Stimulated activated CD8-positive, alpha-beta memory T cell treated with anti-CD3 and anti-CD28 coated beads, Interleukin-7, amount 100 ng/mL, for 4 hours (primary cell): ENCODE data around the gene PPP3R2.
"Not testable (repeated sequence)": the region's sequence is repeated elsewhere in the genome, so short reads cannot be mapped to it uniquely, and the experiment has no call there.

ENCODE experiments used
- DNase-seq, 2 donors: peaks; one replicate each; pipeline ENCODE4 v3.0.0-alpha.2; 2020; ENCODE audit warnings: low read depth in 2 of 2

Gene PPP3R2

GRCh38 chr9:101587332-101588043 lies 7.3 kb downstream of the PPP3R2 start:
- DNase-seq = no peak

- no peak for DNase-seq
These were observed 8.1 kb downstream of the PPP3R2 start for GRCh38 chr9:101586651-101587050.

GRCh38 chr9:101585740-101586139 lies 9.0 kb downstream of the PPP3R2 start:
- no peak for DNase-seq

GRCh38 chr9:101582553-101582952 lies 12.2 kb downstream of the PPP3R2 start:
- DNase-seq = no peak

GRCh38 chr9:101579711-101580545 lies 14.8 kb downstream of the PPP3R2 start:
- DNase-seq = no peak

- no peak for DNase-seq
These were observed 16.4 kb downstream of the PPP3R2 start for GRCh38 chr9:101578378-101578777.

- no peak for DNase-seq
These were observed 19.9 kb downstream of the PPP3R2 start for GRCh38 chr9:101574731-101575333.

GRCh38 chr9:101572316-101572715 lies 22.5 kb downstream of the PPP3R2 start:
- DNase-seq = no peak

GRCh38 chr9:101571114-101571513 lies 23.7 kb downstream of the PPP3R2 start:
- no peak for DNase-seq

- DNase-seq = no peak
These were observed 24.8 kb downstream of the PPP3R2 start for GRCh38 chr9:101569741-101570501.

- no peak for DNase-seq
These were observed 26.9 kb downstream of the PPP3R2 start for GRCh38 chr9:101567725-101568350.

- DNase-seq = no peak
These were observed 27.7 kb downstream of the PPP3R2 start for GRCh38 chr9:101566904-101567724.

- no peak for DNase-seq
These were observed 30.5 kb downstream of the PPP3R2 start for GRCh38 chr9:101564252-101564651.

GRCh38 chr9:101562966-101563365 lies 31.8 kb downstream of the PPP3R2 start:
- DNase-seq = no peak

- no peak for DNase-seq
These were observed 33.0 kb downstream of the PPP3R2 start for GRCh38 chr9:101561740-101562139.

- not testable (repeated sequence) for DNase-seq
These were observed 45.2 kb downstream of the PPP3R2 start for GRCh38 chr9:101549472-101550098.

- no peak for DNase-seq
These were observed 51.6 kb downstream of the PPP3R2 start for GRCh38 chr9:101543098-101543735.
